Parathyroid adenoma (tissue), 2 donors: ENCODE measurements around the gene UBTD2.

ENCODE experiments used
- H2AFZ ChIP-seq: fragments of 300-600 bp; sonication (generic); one replicate; pipeline ENCODE4 v1.7.0; 2017; ENCODE audit warnings: antibody characterized with exemption, mild to moderate bottlenecking
- H3K27ac ChIP-seq: fragments of 300-600 bp; sonication (generic); one replicate; pipeline ENCODE4 v1.7.0; 2017
- H3K27me3 ChIP-seq: fragments of 300-600 bp; sonication (generic); one replicate; pipeline ENCODE4 v1.7.0; 2017; ENCODE audit warnings: low read length; ENCODE audit not compliant: control insufficient read depth, insufficient read depth
- H3K36me3 ChIP-seq: fragments of 300-600 bp; sonication (generic); one replicate; pipeline ENCODE4 v1.7.0; 2017; ENCODE audit warnings: low read length; ENCODE audit not compliant: control insufficient read depth, insufficient read depth
- H3K4me1 ChIP-seq: fragments of 300-600 bp; sonication (generic); one replicate; pipeline ENCODE4 v1.7.0; 2017; ENCODE audit warnings: control low read depth
- H3K4me2 ChIP-seq: fragments of 300-600 bp; sonication (generic); one replicate; pipeline ENCODE4 v1.7.0; 2017; ENCODE audit warnings: low read length
- H3K4me3 ChIP-seq: fragments of 300-600 bp; sonication (generic); one replicate; pipeline ENCODE4 v1.7.0; 2017; ENCODE audit warnings: low read depth, low read length
- H3K79me2 ChIP-seq: fragments of 300-600 bp; sonication (generic); one replicate; pipeline ENCODE4 v1.7.0; 2017; ENCODE audit warnings: control low read depth
- H3K9ac ChIP-seq: fragments of 300-600 bp; sonication (generic); one replicate; pipeline ENCODE4 v1.7.0; 2017; ENCODE audit warnings: mild to moderate bottlenecking
- H3K9me3 ChIP-seq: fragments of 300-600 bp; sonication (generic); one replicate; pipeline ENCODE4 v1.7.0; 2017; ENCODE audit warnings: low read length; ENCODE audit not compliant: control insufficient read depth
- CTCF ChIP-seq: fragments of 300-600 bp; sonication (generic); IDR thresholded peaks from one replicate; pipeline ENCODE4 v1.7.0; 2017; ENCODE audit warnings: antibody characterized with exemption, mild to moderate bottlenecking
- donor health status: primary hyperparathyroidism.

Gene UBTD2

GRCh38 chr5:172280929-172281328 is 2.6 kb downstream of the UBTD2 start:
- no peak for TF ChIP-seq CTCF
- no peaks in the 10 kb centered on the region for H3K36me3 ChIP-seq
- H2AFZ ChIP-seq = no peak overlapping the region
- no peaks in the 10 kb centered on the region for H3K27me3 ChIP-seq
- no peak overlapping the region for H3K9ac ChIP-seq
- peaks cover 52% of the 10 kb centered on the region for H3K79me2 ChIP-seq
- H3K4me2 ChIP-seq = no peak overlapping the region
- H3K9me3 ChIP-seq = no peaks in the 10 kb centered on the region
- H3K27ac ChIP-seq = no peak overlapping the region
- no peak overlapping the region for H3K4me3 ChIP-seq
- H3K4me1 ChIP-seq = peaks cover 4% of the 10 kb centered on the region

GRCh38 chr5:172280317-172280716 is 3.2 kb downstream of the UBTD2 start:
- Histone ChIP-seq H3K27me3 (no peaks in the 10 kb centered on the region), H2AFZ (no peak overlapping the region), H3K27ac (no peak overlapping the region), H3K4me2 (no peak overlapping the region), H3K9me3 (no peaks in the 10 kb centered on the region), H3K4me3 (no peak overlapping the region), H3K9ac (no peak overlapping the region), H3K4me1 (peaks cover 4% of the 10 kb centered on the region), H3K36me3 (no peaks in the 10 kb centered on the region), H3K79me2 (peaks cover 58% of the 10 kb centered on the region)
- TF ChIP-seq CTCF = no peak

GRCh38 chr5:172278356-172278755 is 5.2 kb downstream of the UBTD2 start:
- no peak for TF ChIP-seq CTCF
- Histone ChIP-seq H3K4me2 (no peak overlapping the region), H3K9ac (no peak overlapping the region), H3K4me1 (peaks cover 4% of the 10 kb centered on the region), H3K79me2 (peaks cover 70% of the 10 kb centered on the region), H3K9me3 (no peaks in the 10 kb centered on the region), H2AFZ (no peak overlapping the region), H3K4me3 (no peak overlapping the region), H3K27me3 (no peaks in the 10 kb centered on the region), H3K36me3 (no peaks in the 10 kb centered on the region), H3K27ac (no peak overlapping the region)

- Histone ChIP-seq H3K27me3 (no peaks in the 10 kb centered on the region), H3K9me3 (no peaks in the 10 kb centered on the region), H3K4me1 (no peaks in the 10 kb centered on the region), H3K79me2 (peaks cover 69% of the 10 kb centered on the region), H3K27ac (no peak overlapping the region), H3K36me3 (no peaks in the 10 kb centered on the region), H3K4me3 (no peak overlapping the region), H3K9ac (no peak overlapping the region), H2AFZ (no peak overlapping the region), H3K4me2 (no peak overlapping the region)
- no peak for TF ChIP-seq CTCF
Observed at GRCh38 chr5:172276214-172276613, 7.3 kb downstream of the UBTD2 start.

GRCh38 chr5:172274951-172275753 is 8.4 kb downstream of the UBTD2 start:
- H3K4me3 ChIP-seq = no peak overlapping the region

More at GRCh38 chr5:172274951-172275753, 8.4 kb downstream of the UBTD2 start:
- Histone ChIP-seq H3K79me2 (peaks cover 71% of the 10 kb centered on the region), H3K27ac (no peak overlapping the region), H3K9me3 (no peaks in the 10 kb centered on the region), H3K27me3 (no peaks in the 10 kb centered on the region), H2AFZ (no peak overlapping the region), H3K9ac (no peak overlapping the region), H3K36me3 (no peaks in the 10 kb centered on the region), H3K4me1 (no peaks in the 10 kb centered on the region), H3K4me2 (no peak overlapping the region)
- no peak for TF ChIP-seq CTCF
